BJ (cell line): ENCODE results near the gene CARD9. TPM values are rescaled to one million over a fixed set of nuclear protein-coding genes. Genes with fewer than 3 reads are reported as not detected.
"Not testable (repeated sequence)": the region's sequence is repeated elsewhere in the genome, so short reads cannot be mapped to it uniquely, and the experiment has no call there.

ENCODE experiments used
- CTCF ChIA-PET: fragments of 350-600 bp; formaldehyde crosslinking; extraction: SDS; loops from one replicate; lab custom pipeline; 2021; ENCODE audit warnings: antibody characterized with exemption, inconsistent platforms; lab: Yijun Ruan, JAX
- POLR2A ChIA-PET: fragments of 300-600 bp; sonication (Branson Sonifier 250); formaldehyde crosslinking; extraction: SDS; loops from one replicate; lab custom pipeline; 2021; ENCODE audit warnings: antibody characterized with exemption; lab: Charles Lee
- DNase-seq: peaks from one replicate; pipeline ENCODE4 v3.0.0-alpha.2; 2011; ENCODE audit warnings: low read depth
- H3K27me3 ChIP-seq: 2 replicates; pipeline ENCODE4 v1.6.0; 2011; ENCODE audit warnings: low read length; ENCODE audit not compliant: control insufficient read depth, insufficient read depth
- H3K36me3 ChIP-seq: 2 replicates; pipeline ENCODE4 v1.5.1; 2011; ENCODE audit warnings: low read length; ENCODE audit not compliant: control insufficient read depth, insufficient read depth
- H3K4me3 ChIP-seq: 2 replicates; pipeline ENCODE4 v1.5.1; 2011; ENCODE audit warnings: low read depth, mild to moderate bottlenecking, control low read depth, low read length
- CTCF ChIP-seq: IDR thresholded peaks from 2 replicates; pipeline ENCODE4 v1.5.1; 2011; ENCODE audit warnings: low read depth, mild to moderate bottlenecking, control low read depth, inconsistent platforms, low read length, moderate library complexity; ENCODE audit not compliant: insufficient read depth
- polyA plus RNA-seq: library from polyadenylated mRNA; depleted of rRNA; stranded (reverse); fragments of >200 nt; gene quantifications from 2 replicates; pipeline ENCODE4 v1.2.3, GENCODE V29; 2011

CARD9 gene
- polyA plus RNA-seq, 1 experiment = 21.3 TPM

- Histone ChIP-seq H3K27me3 (no peaks in the 10 kb centered on the region), H3K36me3 (peaks cover 52% of the 10 kb centered on the region), H3K4me3 (no peak overlapping the region)
- DNase-seq = no peak
- ChIA-PET CTCF (interaction anchor here (1.0 kb wide), 1 partner anchor 8 kb away, joined by 5 read pairs; no protein-coding TSS in a partner anchor), POLR2A (no interaction called here)
- TF ChIP-seq CTCF = no peak
Measured at GRCh38 chr9:136353088-136353487, 20.4 kb downstream of the CARD9 start.

- ChIA-PET CTCF (no interaction called here), POLR2A (no interaction called here)
- no peak for DNase-seq
- peaks cover 54% of the 10 kb centered on the region for H3K36me3 ChIP-seq
- H3K27me3 ChIP-seq = no peaks in the 10 kb centered on the region
- no peak for TF ChIP-seq CTCF
- H3K4me3 ChIP-seq = no peak overlapping the region
Measured at GRCh38 chr9:136352682-136353081, 20.8 kb downstream of the CARD9 start.

- CTCF ChIA-PET = interaction anchor here (1.0 kb wide), 1 partner anchor 11 kb away, joined by 4 read pairs; no protein-coding TSS in a partner anchor
- H3K27me3 ChIP-seq, H3K4me3 ChIP-seq, POLR2A ChIA-PET, DNase-seq: not testable (repeated sequence)
- H3K36me3 ChIP-seq = peaks cover 50% of the 10 kb centered on the region
Measured at GRCh38 chr9:136351868-136352267, 21.6 kb downstream of the CARD9 start.

GRCh38 chr9:136351252-136351800 lies 22.1 kb downstream of the CARD9 start:
- POLR2A ChIA-PET = no interaction called here
- H3K36me3 ChIP-seq = peaks cover 45% of the 10 kb centered on the region
- no peak for TF ChIP-seq CTCF
- H3K4me3 ChIP-seq = no peak overlapping the region
- CTCF ChIA-PET = interaction anchor here (1.0 kb wide), 1 partner anchor 12 kb away, joined by 4 read pairs; no protein-coding TSS in a partner anchor
- H3K27me3 ChIP-seq = no peaks in the 10 kb centered on the region
- no peak for DNase-seq

GRCh38 chr9:136349546-136349945 lies 23.9 kb downstream of the CARD9 start:
- DNase-seq = no peak
- POLR2A ChIA-PET = no interaction called here
- no peak for TF ChIP-seq CTCF
- Histone ChIP-seq H3K4me3 (no peak overlapping the region), H3K27me3 (no peaks in the 10 kb centered on the region), H3K36me3 (peaks cover 36% of the 10 kb centered on the region)
- CTCF ChIA-PET = no interaction called here

GRCh38 chr9:136348691-136349090 lies 24.8 kb downstream of the CARD9 start:
- Histone ChIP-seq H3K36me3 (peaks cover 37% of the 10 kb centered on the region), H3K27me3 (no peaks in the 10 kb centered on the region), H3K4me3 (no peak overlapping the region)
- ChIA-PET POLR2A (no interaction called here), CTCF (no interaction called here)
- no peak for DNase-seq
- TF ChIP-seq CTCF = no peak
